GM12865 (cell line): Measurements from ENCODE around the gene ALDH2.

Source experiments
- DNase-seq: peaks from one replicate; pipeline ENCODE4 v3.0.0; 2010; ENCODE audit warnings: low read depth
- H3K4me3 ChIP-seq: 2 replicates; pipeline ENCODE4 v1.5.1; 2011; ENCODE audit warnings: mild to moderate bottlenecking, low read depth, low read length, control low read depth
- TF ChIP-seq, protein P1 (sequence below): IDR thresholded peaks from 2 replicates; pipeline ENCODE4 v1.5.1; 2011; ENCODE audit warnings: low read length, control low read depth, low read depth, inconsistent platforms; ENCODE audit not compliant: insufficient read depth; ENCODE audit errors: missing control alignments

The ALDH2 gene

GRCh38 chr12:111858778-111859177 lies 92.0 kb downstream of the ALDH2 start:
- TF ChIP-seq, protein P1, sequence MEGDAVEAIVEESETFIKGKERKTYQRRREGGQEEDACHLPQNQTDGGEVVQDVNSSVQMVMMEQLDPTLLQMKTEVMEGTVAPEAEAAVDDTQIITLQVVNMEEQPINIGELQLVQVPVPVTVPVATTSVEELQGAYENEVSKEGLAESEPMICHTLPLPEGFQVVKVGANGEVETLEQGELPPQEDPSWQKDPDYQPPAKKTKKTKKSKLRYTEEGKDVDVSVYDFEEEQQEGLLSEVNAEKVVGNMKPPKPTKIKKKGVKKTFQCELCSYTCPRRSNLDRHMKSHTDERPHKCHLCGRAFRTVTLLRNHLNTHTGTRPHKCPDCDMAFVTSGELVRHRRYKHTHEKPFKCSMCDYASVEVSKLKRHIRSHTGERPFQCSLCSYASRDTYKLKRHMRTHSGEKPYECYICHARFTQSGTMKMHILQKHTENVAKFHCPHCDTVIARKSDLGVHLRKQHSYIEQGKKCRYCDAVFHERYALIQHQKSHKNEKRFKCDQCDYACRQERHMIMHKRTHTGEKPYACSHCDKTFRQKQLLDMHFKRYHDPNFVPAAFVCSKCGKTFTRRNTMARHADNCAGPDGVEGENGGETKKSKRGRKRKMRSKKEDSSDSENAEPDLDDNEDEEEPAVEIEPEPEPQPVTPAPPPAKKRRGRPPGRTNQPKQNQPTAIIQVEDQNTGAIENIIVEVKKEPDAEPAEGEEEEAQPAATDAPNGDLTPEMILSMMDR, result no peak
- no peak for DNase-seq
- no peak overlapping the region for H3K4me3 ChIP-seq

GRCh38 chr12:111864913-111865312 lies 98.2 kb downstream of the ALDH2 start:
- TF ChIP-seq, protein P1, result no peak
- DNase-seq, result no peak
- no peak overlapping the region for H3K4me3 ChIP-seq
